Femur (tissue), 1 donor: ENCODE measurements around the gene ALG8.
"Not testable (repeated sequence)": the region's sequence is repeated elsewhere in the genome, so short reads cannot be mapped to it uniquely, and the experiment has no call there.

Experiments used
- DNase-seq: peaks from one replicate; pipeline ENCODE4 v3.0.0-alpha.2; 2017

The ALG8 gene

DNA sequence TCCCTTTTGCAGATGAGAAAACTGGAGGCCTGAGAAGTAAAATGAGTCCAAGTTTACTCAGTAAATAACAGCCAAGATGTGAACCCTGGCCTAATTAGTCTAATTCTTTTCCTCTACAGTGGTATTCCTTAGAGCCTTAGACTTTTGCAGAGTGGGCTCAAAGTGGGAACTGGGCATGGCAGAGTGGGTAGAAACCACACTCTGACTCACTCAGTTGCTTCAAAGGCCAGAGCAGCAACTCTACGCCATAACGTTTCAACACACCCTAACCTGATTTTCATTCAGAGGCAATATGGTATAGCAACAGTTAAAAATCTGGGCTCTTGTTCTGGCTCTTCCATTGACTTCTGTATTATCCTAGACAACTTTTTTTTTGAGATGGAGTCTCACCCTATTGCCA is 73.0 kb downstream of the ALG8 start:
- no peak for DNase-seq

DNA sequence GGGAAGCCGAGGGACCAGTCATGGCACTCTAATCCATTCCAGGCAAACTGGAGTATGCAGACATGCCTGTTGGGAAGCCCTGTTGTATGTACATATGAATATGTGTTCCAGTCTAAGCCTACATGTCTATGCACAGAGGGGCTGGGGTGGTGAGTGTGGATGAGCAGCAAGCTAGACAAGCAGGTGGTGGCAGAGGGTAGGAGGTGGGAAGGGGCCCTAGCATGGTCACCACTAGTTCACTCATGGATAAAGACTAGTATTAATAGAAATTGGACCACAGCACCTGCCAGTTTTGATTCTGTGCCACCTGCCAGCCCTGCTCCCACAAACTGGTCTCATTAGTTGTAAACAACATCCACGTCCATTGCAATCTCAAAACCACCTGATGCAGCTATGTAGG is 74.2 kb downstream of the ALG8 start:
- DNase-seq: no peak

- DNase-seq: no peak
Observed at GRCh38 chr11:78063440-78064181, 75.8 kb downstream of the ALG8 start, which contains the start of gene THRSP. TSS of gene THRSP (plus strand) at chr11:78063861. CDS start at chr11:78063882, 21 bp downstream.

DNA sequence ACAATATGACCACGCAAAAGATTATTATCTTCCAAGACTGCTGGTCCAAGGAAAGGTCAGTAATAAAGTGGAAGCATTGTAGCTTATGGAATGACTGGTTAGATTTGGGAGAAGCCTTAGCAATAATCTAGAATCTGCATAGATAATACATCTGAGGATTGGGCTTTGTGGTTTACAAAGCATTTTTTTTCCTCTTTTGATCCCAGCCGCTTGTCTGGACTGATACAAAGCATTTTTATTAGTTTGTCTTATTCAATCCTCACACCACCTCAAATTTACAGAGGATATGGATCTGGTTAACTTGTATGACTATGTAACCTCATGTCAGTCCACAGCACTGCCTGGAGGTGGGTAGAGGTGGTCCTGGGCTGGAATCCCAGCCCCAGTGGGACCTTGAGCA is 76.8 kb downstream of the ALG8 start:
- no peak for DNase-seq

- no peak for DNase-seq
Observed at GRCh38 chr11:78061921-78062311, 77.5 kb downstream of the ALG8 start.

- DNase-seq: no peak
Observed at GRCh38 chr11:78061088-78061920, 78.1 kb downstream of the ALG8 start.

- DNase-seq: no peak
Observed at GRCh38 chr11:78060533-78060932, 78.9 kb downstream of the ALG8 start.

GRCh38 chr11:78059749-78060328 is 79.6 kb downstream of the ALG8 start:
- DNase-seq: not testable (repeated sequence)

GRCh38 chr11:78057462-78058055 is 81.9 kb downstream of the ALG8 start:
- DNase-seq: no peak

- DNase-seq: no peak
Observed at GRCh38 chr11:78056093-78056492, 83.3 kb downstream of the ALG8 start.

- DNase-seq: no peak
Observed at GRCh38 chr11:78054971-78055370, 84.5 kb downstream of the ALG8 start.

DNA sequence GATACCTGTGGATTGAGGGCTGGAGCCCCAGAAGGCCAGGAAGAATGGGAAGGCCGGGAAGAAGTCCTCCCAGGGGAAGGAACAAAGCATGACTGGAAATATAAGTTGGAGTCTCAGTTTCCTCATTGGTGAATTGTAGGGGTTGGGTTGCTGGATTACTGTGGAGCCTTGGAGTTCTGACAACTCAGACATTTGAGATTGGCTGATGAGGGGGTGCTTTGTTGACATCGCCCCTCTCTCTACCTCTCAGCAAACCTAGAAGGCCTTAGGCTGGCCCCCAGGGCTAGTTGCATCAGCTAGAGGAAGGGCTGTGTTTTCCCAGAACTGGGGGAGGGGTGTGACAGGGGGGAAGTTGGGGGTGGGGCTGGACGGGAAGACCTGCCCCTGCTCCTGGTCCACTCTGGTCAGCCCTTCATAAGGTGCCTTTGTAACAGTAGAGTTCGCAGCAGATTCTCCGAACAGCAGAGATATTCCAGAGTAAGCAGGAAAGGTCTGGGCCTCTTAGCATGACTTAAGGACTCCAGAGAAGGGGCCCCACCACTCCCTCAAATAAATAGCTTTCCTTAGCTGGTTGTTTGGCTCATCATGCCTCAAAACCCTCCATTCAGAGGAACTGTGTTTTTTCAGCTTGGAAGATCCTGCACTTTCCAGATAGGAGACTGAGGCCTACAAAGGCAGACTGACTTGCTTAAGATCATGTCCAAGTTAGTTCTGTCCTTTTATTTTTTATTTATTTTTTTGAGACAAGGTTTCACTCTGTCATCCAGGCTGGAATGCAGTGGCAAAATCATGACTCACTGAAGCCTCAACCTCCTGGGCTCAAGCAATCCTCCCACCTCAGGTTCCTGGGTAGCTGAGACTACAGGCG is 88.2 kb downstream of the ALG8 start:
- no peak for DNase-seq
